ENCODE results near the gene FTCD.

DNA sequence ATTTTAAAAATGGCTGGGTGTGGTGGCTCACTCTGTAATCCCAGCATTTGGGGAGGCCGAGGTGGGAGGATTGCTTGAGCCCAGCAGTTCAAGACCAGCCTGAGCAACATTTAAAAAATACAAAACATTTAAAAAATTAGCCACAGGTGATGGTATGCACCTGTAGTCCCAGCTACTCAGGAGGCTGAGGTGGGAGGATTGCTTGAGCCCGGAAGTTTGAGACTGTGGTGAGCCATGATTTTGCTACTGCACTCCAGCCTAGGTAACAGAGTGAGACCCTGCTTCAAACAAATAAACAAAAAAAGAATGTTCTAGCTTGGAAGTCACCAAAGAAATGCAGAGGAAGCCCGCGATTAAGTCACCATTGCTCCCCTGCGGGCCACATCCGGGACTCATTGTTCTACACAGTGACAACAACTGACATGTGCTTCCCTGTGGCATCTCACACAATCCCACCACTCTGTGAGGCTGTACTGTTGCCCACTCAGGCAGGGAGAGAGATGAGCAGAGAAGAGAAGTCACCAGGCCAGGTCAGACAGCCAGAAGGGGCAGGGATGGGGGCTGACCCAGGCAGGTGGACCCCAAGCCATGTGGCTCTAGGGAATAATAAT is 47.3 kb upstream of the FTCD start:
- TF ChIP-seq CTCF (IDR thresholded peaks at IDR 0.05) (no peak), REST (IDR thresholded peaks at IDR 0.05; ENCODE audit: insufficient read depth in 1 of 2, low read depth in 2 of 2, low read length in 1 of 2) (no peak)

Data from Panc1 (cell line).